H1 (cell line): ENCODE data around the gene CAP2.

ENCODE experiments used
- CTCF ChIP-seq, 3 experiments: IDR thresholded peaks; 1 replicate in 2 of 3; 2 replicates in 1 of 3; pipeline versions ENCODE4 v1.5.1 to v1.6.1; 2011; ENCODE audit warnings: low read length in 3 of 3, mild to moderate bottlenecking in 3 of 3, inconsistent platforms in 2 of 3, low read depth in 1 of 3, moderate library complexity in 1 of 3; ENCODE audit not compliant: insufficient read depth in 1 of 3; ENCODE audit errors: control extremely low read depth in 1 of 3
- EZH2 ChIP-seq: fragments of 200-600 bp; sonication (generic); IDR thresholded peaks from 2 replicates; pipeline ENCODE4 v1.7.1; 2012; ENCODE audit warnings: low read depth, mild to moderate bottlenecking, moderate library complexity, low read length, inconsistent platforms; ENCODE audit not compliant: severe bottlenecking

- TF ChIP-seq CTCF (IDR thresholded peaks at IDR 0.05; ENCODE audit: control extremely low read depth in 1 of 3, insufficient read depth in 1 of 3, low read depth in 1 of 3, low read length in 3 of 3) (no peak), EZH2 (no peak)
These were observed 2.9 kb downstream of the CAP2 start for GRCh38 chr6:17396256-17396655.
